ENCODE data around the gene WIPF1. TPM values are rescaled to one million over a fixed set of nuclear protein-coding genes. Genes with fewer than 3 reads are reported as not detected.
"Not testable (repeated sequence)": the region's sequence is repeated elsewhere in the genome, so short reads cannot be mapped to it uniquely, and the experiment has no call there.

The WIPF1 gene
- total RNA-seq, 4 donors from 2014 or later = 20.9 to 60.1 (median 43.3) TPM

DNA sequence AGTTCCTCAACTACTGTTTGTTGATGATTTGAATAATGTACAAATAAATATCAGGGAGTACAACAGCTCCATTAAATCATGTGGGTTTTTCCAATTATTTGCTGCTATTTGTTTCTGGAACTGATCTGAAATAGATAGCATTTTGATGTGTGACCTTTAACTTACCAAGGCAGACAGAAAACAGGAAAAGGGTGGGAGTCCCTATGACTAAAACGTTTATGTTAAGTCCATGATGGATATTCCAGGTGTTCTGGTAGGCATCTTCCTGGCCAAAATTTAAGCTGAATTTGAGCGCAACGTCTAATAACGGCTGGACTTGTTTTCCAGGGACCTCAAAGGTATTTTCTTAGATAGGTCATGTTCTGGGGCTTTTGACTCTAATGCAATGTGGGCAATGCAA is 41.6 kb downstream of the WIPF1 start:
- TF ChIP-seq, protein P1, sequence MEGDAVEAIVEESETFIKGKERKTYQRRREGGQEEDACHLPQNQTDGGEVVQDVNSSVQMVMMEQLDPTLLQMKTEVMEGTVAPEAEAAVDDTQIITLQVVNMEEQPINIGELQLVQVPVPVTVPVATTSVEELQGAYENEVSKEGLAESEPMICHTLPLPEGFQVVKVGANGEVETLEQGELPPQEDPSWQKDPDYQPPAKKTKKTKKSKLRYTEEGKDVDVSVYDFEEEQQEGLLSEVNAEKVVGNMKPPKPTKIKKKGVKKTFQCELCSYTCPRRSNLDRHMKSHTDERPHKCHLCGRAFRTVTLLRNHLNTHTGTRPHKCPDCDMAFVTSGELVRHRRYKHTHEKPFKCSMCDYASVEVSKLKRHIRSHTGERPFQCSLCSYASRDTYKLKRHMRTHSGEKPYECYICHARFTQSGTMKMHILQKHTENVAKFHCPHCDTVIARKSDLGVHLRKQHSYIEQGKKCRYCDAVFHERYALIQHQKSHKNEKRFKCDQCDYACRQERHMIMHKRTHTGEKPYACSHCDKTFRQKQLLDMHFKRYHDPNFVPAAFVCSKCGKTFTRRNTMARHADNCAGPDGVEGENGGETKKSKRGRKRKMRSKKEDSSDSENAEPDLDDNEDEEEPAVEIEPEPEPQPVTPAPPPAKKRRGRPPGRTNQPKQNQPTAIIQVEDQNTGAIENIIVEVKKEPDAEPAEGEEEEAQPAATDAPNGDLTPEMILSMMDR (IDR thresholded peaks at IDR 0.05) = no peak
- no peak for DNase-seq (ENCODE audit: low spot score)
- no peak for ATAC-seq (ENCODE audit: low FRiP score)

DNA sequence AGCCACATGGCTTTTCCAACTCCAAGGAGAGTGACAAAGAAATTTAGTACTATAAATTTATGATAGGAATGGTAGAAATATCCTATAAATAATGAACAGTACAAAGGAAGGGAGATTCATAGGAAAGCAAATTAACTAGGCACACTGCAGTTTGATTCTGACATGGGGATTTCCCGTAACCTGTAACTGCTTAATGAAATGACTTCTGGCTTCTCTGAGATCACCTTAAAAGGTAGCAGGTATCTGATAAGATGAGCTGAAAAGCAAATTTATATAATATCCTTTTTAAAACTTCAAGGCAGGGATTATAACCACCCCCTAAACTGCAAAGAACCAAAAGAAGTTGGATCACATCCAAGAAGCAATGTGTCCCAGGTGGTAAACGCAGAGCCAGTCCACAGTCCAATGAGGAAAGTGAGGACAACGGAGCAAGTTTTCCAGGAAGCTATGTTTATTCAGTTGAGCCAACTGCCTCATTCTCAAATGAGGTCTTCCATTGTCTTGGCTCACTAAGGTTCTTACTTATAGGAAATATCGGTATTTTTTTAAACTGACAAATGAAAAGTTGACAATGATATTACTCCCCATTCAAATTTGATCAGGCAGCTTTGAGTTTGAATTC is 43.0 kb downstream of the WIPF1 start:
- no peak for DNase-seq (ENCODE audit: low spot score)
- no peak for ATAC-seq (ENCODE audit: low FRiP score)
- TF ChIP-seq, protein P1 (IDR thresholded peaks at IDR 0.05) = no peak

GRCh38 chr2:174553811-174554493 is 43.7 kb downstream of the WIPF1 start:
- DNase-seq (ENCODE audit: low spot score) = no peak
- TF ChIP-seq, protein P1 (IDR thresholded peaks at IDR 0.05) = no peak
- no peak for ATAC-seq (ENCODE audit: low FRiP score)

DNA sequence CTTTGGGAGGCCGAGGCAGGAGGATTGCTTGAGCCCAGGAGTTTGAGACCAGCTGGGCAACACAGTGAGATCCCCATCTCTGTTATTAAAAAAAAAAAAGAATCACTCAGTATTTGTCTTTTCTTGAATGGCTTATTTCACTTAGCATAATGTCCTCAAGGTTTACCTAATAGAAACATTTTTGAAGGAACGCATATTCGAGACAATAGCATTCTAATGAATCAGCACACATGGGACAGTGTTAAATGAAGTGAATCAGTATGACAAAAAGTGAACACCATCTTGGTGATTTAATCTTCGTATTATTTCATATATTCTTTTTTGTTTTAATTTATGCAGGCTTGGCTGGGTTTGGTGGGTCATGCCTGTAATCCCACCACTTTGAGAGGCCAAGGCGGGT is 44.7 kb downstream of the WIPF1 start:
- DNase-seq (ENCODE audit: low spot score) (no peak), ATAC-seq (ENCODE audit: low FRiP score) (no peak)
- TF ChIP-seq, protein P1 (IDR thresholded peaks at IDR 0.05) = no peak

- TF ChIP-seq, protein P1 (IDR thresholded peaks at IDR 0.05) = no peak
- ATAC-seq (ENCODE audit: low FRiP score) (no peak), DNase-seq (ENCODE audit: low spot score) (no peak)
These were observed 45.9 kb downstream of the WIPF1 start for GRCh38 chr2:174551697-174552096.

DNA sequence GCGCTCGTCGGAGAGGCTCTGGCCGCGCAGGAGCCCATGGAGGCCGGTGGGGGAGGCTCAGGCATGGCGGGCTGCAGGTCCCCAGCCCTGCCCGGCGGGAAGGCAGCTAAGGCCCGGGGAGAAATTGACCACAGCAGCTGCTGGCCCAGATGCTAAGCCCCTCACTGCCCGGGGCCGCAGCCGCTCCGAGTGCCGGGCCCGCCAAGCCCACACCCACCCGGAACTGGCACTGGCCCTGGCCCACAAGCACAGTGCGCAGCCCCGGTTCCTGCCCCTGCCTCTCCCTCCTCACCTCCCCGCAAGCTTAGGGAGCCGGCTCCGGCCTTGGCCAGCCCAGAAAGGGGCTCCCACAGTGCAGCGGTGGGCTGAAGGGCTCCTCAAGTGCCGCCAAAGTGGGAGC is 49.0 kb downstream of the WIPF1 start:
- DNase-seq (ENCODE audit: low spot score); ATAC-seq (ENCODE audit: low FRiP score): not testable (repeated sequence)

DNA sequence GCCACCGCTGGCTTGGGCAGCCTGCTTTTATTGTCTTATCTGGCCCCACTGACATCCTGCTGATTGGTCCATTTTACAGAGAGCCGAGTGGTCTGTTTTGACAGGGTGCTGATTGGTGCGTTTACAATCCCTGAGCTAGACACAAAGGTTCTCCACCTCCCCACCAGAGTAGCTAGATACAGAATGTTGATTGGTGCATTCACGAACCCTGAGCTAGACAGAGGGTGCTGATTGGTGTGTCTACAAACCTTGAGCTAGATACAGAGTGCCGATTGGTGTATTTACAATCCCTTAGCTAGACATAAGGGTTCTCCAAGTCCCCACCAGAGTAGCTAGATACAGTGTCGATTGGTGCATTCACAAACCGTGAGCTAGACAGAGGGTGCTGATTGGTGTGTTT is 49.6 kb downstream of the WIPF1 start:
- ATAC-seq (ENCODE audit: low FRiP score); DNase-seq (ENCODE audit: low spot score): not testable (repeated sequence)

Measured in omental fat pad (tissue), 4 donors.